Immature natural killer cell (primary cell): ENCODE measurements around the gene DYNLL1. TPM values are rescaled to one million over a fixed set of nuclear protein-coding genes. Genes with fewer than 3 reads are reported as not detected.

Experiments used
- DNase-seq, 3 donors: peaks; one replicate each; pipeline ENCODE4 v3.0.0; 2022; ENCODE audit warnings: mixed read lengths in 1 of 3
- H3K27ac Mint-ChIP-seq, 6 donors: one replicate each; pipeline ENCODE4 v1.8.0; 2020; ENCODE audit warnings: mixed read lengths in 6 of 6, mild to moderate bottlenecking in 5 of 6, inconsistent platforms in 4 of 6, moderate library complexity in 3 of 6
- H3K27me3 Mint-ChIP-seq, 3 donors: one replicate each; pipeline ENCODE4 v1.8.0; 2020 to 2021; ENCODE audit warnings: low read depth in 3 of 3, mild to moderate bottlenecking in 3 of 3, mixed read lengths in 3 of 3, moderate library complexity in 3 of 3, inconsistent platforms in 1 of 3
- H3K36me3 Mint-ChIP-seq, 3 donors: one replicate each; pipeline ENCODE4 v1.8.0; 2020; ENCODE audit warnings: mixed read lengths in 3 of 3, inconsistent platforms in 2 of 3, mild to moderate bottlenecking in 2 of 3
- H3K4me1 Mint-ChIP-seq, 2 donors: one replicate each; pipeline ENCODE4 v1.8.0; 2020; ENCODE audit warnings: inconsistent platforms in 2 of 2, mild to moderate bottlenecking in 2 of 2, mixed read lengths in 2 of 2, moderate library complexity in 1 of 2
- H3K4me3 Mint-ChIP-seq, 5 donors: one replicate each; pipeline ENCODE4 v1.8.0; 2020; ENCODE audit warnings: mild to moderate bottlenecking in 5 of 5, mixed read lengths in 5 of 5, inconsistent platforms in 3 of 5, moderate library complexity in 3 of 5
- H3K9me3 Mint-ChIP-seq, 6 donors: one replicate each; pipeline ENCODE4 v1.8.0; 2020; ENCODE audit warnings: mild to moderate bottlenecking in 6 of 6, mixed read lengths in 6 of 6, inconsistent platforms in 4 of 6, moderate library complexity in 3 of 6
- polyA plus RNA-seq, 3 donors: library from polyadenylated mRNA; unstranded; fragments of 300-500 nt; fragmentation: Illumina TruSeq; gene quantifications; one replicate each; pipeline ENCODE4 v1.2.3, GENCODE V29; 2021

Gene DYNLL1
- polyA plus RNA-seq, 3 donors from 2014 or later, result 399 to 508 (median 457) TPM

DNA sequence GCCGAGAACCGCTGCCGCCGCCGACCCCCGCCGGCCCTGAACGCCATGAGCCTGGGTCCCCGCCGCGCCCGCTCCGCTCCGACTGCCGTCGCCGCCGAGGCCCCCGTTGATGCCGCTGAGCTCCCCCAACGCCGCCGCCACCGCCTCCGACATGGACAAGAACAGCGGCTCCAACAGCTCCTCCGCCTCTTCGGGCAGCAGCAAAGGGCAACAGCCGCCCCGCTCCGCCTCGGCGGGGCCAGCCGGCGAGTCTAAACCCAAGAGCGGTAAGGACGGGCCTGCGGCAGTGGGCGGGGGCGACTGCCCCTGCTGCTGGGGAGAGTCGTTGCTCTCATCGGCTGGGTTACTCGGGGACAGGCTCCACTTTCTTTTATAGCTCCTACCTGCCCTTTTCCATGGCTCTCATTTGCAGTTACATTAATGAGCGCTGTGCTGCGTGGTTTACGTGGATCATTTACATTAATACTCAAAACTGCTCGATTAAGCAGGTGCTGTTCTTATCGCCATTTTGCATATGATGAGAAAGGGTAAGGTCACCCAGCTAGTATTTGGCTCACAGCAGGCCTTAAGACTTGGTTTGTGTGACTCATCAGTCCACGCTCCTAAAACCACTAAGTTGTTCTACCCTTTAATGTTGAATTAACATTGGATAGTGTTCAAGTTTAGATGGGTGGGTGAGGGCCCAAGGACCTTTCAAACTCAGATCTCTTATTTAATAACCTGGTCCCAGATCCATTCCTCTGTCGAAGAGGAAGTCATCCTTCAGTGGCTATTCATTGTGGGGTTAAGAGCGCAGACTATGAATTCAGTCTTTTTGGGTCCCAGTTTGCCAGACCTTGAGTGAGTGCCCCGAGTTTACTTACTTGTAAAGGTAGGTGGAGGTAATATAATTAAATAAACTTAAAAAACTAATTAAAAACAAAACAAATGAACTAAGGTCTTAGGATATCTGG is 39.1 kb downstream of the DYNLL1 start:
- Mint-ChIP-seq H3K4me3 (peak overlapping the region; percentile 86 to 97 (median 95)), H3K27ac (peak overlapping the region; percentile 82 to 96 (median 92)), H3K9me3 (no peaks in the 10 kb centered on the region), H3K4me1 (peaks cover 58 to 59% of the 10 kb centered on the region in 2 donors), H3K27me3 (peaks cover 6 to 11% (median 8%) of the 10 kb centered on the region in 3 donors), H3K36me3 (peaks cover 0 to 3% (median 0%) of the 10 kb centered on the region in 3 donors)
- peak; percentile 50 to 59 (median 53) for DNase-seq

DNA sequence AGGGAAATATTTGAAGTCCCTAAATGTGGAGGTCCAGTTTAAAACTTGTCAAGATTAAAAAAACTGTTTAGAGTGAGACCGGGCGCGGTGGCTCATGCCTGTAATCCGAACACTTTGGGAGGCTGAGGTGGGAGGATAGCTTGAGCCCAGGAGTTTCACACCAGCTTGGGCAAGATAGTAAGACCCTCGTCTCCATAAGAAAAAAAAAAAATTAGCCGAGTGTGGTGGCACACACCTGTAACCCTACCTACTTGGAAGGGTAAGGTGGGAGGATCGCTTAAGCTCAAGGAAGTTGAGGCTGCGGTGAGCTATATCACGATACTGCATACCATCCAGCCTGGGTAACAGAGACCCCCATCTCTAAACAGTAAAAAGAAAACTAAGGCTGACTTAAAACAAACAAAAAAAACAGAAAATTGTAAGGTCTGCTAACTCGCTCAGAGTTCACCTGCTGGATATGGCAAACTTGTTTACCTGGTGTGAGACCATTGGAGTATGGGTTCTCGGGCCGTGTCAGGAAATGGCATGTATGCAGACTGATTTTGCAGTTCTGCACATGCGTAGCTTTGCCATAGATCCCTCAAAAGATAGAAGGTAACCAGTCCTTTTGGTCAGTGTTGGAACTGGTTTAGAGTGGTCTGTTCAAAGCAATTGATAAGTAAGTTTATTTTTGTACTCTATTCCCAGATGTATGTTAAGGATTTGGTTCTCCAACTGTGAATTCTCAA is 40.3 kb downstream of the DYNLL1 start:
- H3K9me3 Mint-ChIP-seq, result no peaks in the 10 kb centered on the region
- peaks cover 6 to 11% (median 8%) of the 10 kb centered on the region in 3 donors for H3K27me3 Mint-ChIP-seq
- H3K4me1 Mint-ChIP-seq, result peaks cover 65 to 69% of the 10 kb centered on the region in 2 donors
- peak overlapping the region; percentile 78 to 96 (median 92) for H3K27ac Mint-ChIP-seq
- H3K36me3 Mint-ChIP-seq, result peaks cover 0 to 3% (median 0%) of the 10 kb centered on the region in 3 donors
- peak overlapping the region; percentile 86 to 97 (median 95) for H3K4me3 Mint-ChIP-seq
- no peak for DNase-seq

DNA sequence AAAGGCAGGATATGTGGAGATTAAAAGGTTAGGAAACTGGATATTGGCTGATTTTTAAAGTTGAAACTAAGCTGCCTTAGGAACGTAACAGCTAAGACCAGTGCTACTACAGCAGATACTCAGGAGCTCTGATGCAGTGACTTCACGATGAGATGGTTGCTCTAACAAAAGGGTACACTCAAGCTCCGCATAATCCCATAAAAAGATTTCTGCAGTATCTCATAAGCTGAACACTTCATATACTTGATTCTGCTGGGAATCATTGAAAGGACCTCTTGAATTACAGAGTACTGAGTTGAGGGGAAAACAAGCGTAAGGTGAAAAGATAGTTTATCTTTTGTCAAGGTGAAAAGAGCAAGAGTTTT is 41.9 kb downstream of the DYNLL1 start:
- peak overlapping the region; percentile 37 to 95 (median 61) for H3K4me3 Mint-ChIP-seq
- peaks cover 70 to 74% of the 10 kb centered on the region in 2 donors for H3K4me1 Mint-ChIP-seq
- DNase-seq, result no peak
- H3K36me3 Mint-ChIP-seq, result peaks cover 0 to 3% (median 0%) of the 10 kb centered on the region in 3 donors
- H3K27me3 Mint-ChIP-seq, result peaks cover 6 to 11% (median 8%) of the 10 kb centered on the region in 3 donors
- peak overlapping the region in 5 of 6 donors; percentile 29 to 87 (median 47) for H3K27ac Mint-ChIP-seq
- H3K9me3 Mint-ChIP-seq, result no peaks in the 10 kb centered on the region

DNA sequence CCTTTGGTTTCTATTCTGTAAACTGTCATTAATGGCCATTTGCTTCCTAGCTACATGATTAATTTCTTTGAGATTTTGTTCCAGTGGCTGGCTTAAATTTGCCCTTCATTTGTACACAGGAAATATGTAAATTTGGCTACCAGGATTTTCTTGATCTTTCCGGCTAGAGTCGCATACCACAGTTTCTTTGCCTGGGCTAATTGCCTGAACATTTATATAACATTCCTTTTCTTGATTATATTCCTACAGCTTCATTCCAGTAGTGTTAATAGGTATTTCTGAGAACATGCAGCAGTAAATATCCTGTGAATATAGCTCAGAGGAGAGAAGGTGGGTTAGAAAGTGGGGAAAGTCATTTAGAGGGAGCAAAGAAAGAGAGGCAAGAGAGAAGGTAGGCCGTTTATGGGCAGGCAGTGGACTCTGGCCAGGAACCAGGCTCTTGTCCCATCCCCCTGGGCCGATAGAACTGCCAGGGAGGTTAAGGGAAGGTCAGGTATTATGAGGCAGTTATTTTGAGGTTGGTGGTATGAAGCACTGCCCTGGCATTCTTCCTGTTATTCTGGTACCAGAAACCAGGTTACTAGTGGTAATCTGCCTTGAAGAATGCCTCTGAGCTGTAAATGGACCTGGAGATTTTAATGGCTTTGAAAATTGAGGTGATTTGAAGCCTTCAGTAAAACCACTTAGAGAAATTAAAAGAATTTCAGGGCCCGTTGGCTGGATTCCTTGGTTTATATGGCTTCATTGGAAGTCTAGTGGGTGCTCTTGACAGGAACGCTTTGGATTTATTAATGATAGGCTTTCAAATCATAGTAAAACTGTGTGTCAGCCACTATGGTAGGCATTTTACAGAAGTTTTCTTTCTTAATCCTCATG is 42.6 kb downstream of the DYNLL1 start:
- H3K27me3 Mint-ChIP-seq, result peaks cover 6 to 11% (median 8%) of the 10 kb centered on the region in 3 donors
- DNase-seq, result no peak
- peaks cover 0 to 3% (median 0%) of the 10 kb centered on the region in 3 donors for H3K36me3 Mint-ChIP-seq

DNA sequence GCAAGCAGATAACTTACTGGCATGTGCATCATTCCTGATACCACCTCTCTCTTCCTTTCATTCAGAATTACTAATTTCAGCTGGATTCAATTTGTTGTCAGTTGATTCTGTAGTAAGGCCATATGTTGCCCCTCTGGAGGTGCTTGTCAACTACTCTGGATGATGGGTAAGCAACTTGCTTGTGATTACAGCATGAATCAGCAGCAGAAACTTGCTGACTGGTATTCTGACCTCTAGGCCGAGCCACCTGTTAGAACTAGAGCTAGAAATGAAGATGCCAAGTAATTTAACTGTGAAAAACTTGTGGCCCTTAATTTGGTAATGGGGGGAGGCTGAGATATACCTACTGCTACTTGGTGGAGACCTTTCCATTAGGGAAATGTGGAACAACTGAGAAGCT is 43.4 kb downstream of the DYNLL1 start:
- Mint-ChIP-seq H3K4me1 (peaks cover 69 to 76% of the 10 kb centered on the region in 2 donors), H3K27ac (peak overlapping the region; percentile 24 to 87 (median 54))

More for the DNA sequence above, 42.6 kb downstream of the DYNLL1 start:
- no peaks in the 10 kb centered on the region for H3K9me3 Mint-ChIP-seq
- peak overlapping the region; percentile 24 to 87 (median 62) for H3K27ac Mint-ChIP-seq
- peak overlapping the region; percentile 37 to 95 (median 61) for H3K4me3 Mint-ChIP-seq
- H3K4me1 Mint-ChIP-seq, result peaks cover 71 to 77% of the 10 kb centered on the region in 2 donors

DNA sequence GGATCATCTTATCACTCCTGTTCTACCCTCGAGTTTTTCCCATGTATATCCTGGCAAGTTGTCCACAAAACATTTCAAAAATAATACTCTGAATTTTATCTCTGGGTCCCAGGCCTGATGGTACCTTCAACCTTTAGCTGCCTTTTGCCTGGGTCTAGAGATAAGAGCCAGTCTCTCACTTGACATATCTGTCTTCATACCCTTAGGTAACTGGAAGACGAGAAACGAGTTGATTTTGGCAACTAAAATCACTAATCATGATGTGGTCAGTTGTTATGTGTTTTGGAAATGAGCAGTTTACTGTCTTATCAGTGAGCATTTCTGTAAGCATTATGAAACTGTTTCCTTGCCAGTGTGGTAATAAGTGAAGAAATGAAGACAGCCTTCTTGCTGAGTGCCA is 44.5 kb downstream of the DYNLL1 start:
- no peak for DNase-seq
- Mint-ChIP-seq H3K4me3 (peak overlapping the region in 1 of 5 donors; percentile 25), H3K36me3 (no peaks in the 10 kb centered on the region)

More for the DNA sequence above, 43.4 kb downstream of the DYNLL1 start:
- peak overlapping the region; percentile 3 to 95 (median 39) for H3K4me3 Mint-ChIP-seq
- DNase-seq, result no peak
- H3K36me3 Mint-ChIP-seq, result peaks cover 0 to 3% (median 0%) of the 10 kb centered on the region in 3 donors
- H3K9me3 Mint-ChIP-seq, result no peaks in the 10 kb centered on the region
- peaks cover 4 to 7% (median 5%) of the 10 kb centered on the region in 3 donors for H3K27me3 Mint-ChIP-seq

DNA sequence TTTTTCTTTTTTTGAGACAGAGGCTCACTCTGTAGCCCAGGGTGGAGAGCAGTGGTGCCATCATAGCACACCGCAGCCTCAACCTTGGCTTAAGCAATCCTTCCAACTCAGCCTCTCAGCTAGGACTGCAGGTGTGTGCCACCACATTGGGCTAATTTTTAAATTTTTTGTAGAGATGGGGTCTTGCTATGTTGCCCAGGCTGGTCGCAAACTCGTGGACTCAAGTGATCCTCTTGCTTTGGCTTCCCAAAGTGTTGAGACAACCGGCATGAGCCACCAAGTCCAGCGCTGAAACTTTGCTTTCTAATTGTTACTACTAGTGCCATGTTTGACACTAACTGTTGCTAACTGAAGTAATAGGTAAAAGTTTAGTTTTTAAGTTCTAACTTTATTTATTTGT is 46.3 kb downstream of the DYNLL1 start:
- H3K4me1 Mint-ChIP-seq, result peaks cover 54 to 66% of the 10 kb centered on the region in 2 donors
- H3K36me3 Mint-ChIP-seq, result peaks cover 0 to 5% (median 4%) of the 10 kb centered on the region in 3 donors
- no peaks in the 10 kb centered on the region for H3K27me3 Mint-ChIP-seq
- H3K4me3 Mint-ChIP-seq, result no peak overlapping the region
- DNase-seq, result no peak
- H3K27ac Mint-ChIP-seq, result no peak overlapping the region
- no peaks in the 10 kb centered on the region for H3K9me3 Mint-ChIP-seq

More for the DNA sequence above, 44.5 kb downstream of the DYNLL1 start:
- peaks cover 68 to 77% of the 10 kb centered on the region in 2 donors for H3K4me1 Mint-ChIP-seq
- no peaks in the 10 kb centered on the region for H3K9me3 Mint-ChIP-seq
- no peaks in the 10 kb centered on the region for H3K27me3 Mint-ChIP-seq
- peak overlapping the region; percentile 13 to 70 (median 60) for H3K27ac Mint-ChIP-seq

DNA sequence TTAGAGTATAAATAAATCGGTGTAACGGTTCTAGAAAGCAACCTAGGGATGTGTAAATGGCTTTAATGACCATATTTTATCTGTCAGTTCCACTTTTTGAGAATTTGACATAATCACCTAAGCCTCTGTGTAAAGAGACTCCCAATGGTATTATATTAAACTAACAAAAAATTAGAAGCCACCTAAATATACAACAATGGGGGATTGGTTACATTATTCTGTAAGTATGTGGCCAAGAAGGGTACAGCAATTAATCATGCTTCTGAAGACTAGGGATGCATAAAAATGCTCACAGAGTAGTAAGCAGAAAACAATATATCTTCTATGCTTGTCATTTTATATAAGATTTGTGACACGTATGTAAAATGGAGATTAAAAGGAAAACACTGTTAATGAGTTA is 48.8 kb downstream of the DYNLL1 start:
- Mint-ChIP-seq H3K27ac (peak overlapping the region in 1 of 6 donors; percentile 29), H3K9me3 (no peaks in the 10 kb centered on the region), H3K27me3 (no peaks in the 10 kb centered on the region), H3K36me3 (peaks cover 0 to 5% (median 4%) of the 10 kb centered on the region in 3 donors), H3K4me1 (peaks cover 29 to 40% of the 10 kb centered on the region in 2 donors), H3K4me3 (no peak overlapping the region)
- no peak for DNase-seq

DNA sequence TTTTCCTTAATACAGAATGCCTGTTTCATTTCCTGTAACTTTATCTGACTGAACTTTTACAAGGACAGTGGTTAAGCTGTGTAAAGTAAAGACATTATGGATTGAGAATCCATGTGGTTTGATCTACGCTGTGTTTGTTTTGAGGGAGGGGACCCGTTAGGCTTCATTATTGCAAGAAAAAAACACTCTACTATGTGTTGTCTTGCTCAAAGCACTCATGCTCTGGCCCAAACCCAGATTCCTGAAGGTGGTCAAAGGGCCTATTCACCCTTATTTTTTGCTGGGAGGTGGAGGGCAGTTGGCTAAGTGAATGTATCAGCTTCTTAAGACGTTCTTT is 50.1 kb downstream of the DYNLL1 start:
- Mint-ChIP-seq H3K4me3 (no peak overlapping the region), H3K27me3 (no peaks in the 10 kb centered on the region), H3K4me1 (peaks cover 19 to 27% of the 10 kb centered on the region in 2 donors), H3K36me3 (peaks cover 0 to 5% (median 4%) of the 10 kb centered on the region in 3 donors), H3K27ac (no peak overlapping the region), H3K9me3 (no peaks in the 10 kb centered on the region)
- no peak for DNase-seq

Other genes starting within 250 kb of the DYNLL1 start
- gene PXN, start 230.4 kb upstream of the DYNLL1 start, polyA plus RNA-seq, result 100 to 1,000 TPM; 132 to 310 (median 240) TPM
- 10 to 100 TPM in 1 of 3 donors, not detected in 2; 70.0 TPM for gene RNU4-2, start 204.2 kb upstream of the DYNLL1 start, polyA plus RNA-seq
- gene RNU4-1, start 202.9 kb upstream of the DYNLL1 start, polyA plus RNA-seq, result not detected
- 1 to 10 TPM in 2 of 3 donors, not detected in 1; 1.5 to 1.9 TPM for gene SIRT4, start 193.8 kb upstream of the DYNLL1 start, polyA plus RNA-seq
- under 1 TPM in 1 of 3 donors, not detected in 2; 0.76 TPM for gene PLA2G1B, start 168.3 kb upstream of the DYNLL1 start, polyA plus RNA-seq
- gene MSI1, start 126.9 kb upstream of the DYNLL1 start, polyA plus RNA-seq, result not detected
- gene COX6A1, start 58.0 kb upstream of the DYNLL1 start, polyA plus RNA-seq, result 1,000 to 10,000 TPM in 2 of 3 donors, 100 to 1,000 TPM in 1; 859 to 1,309 (median 1,192) TPM
- 10 to 100 TPM; 66.4 to 76.8 (median 69.2) TPM for gene TRIAP1, start 49.7 kb upstream of the DYNLL1 start, polyA plus RNA-seq
- 10 to 100 TPM in 2 of 3 donors, 1 to 10 TPM in 1; 8.3 to 26.7 (median 23.3) TPM for gene GATC, start 49.7 kb upstream of the DYNLL1 start, polyA plus RNA-seq
- gene SRSF9, start 26.4 kb upstream of the DYNLL1 start, polyA plus RNA-seq, result 100 to 1,000 TPM; 221 to 292 (median 271) TPM
- 10 to 100 TPM; 39.7 to 51.8 (median 49.6) TPM for gene COQ5, start 33.0 kb downstream of the DYNLL1 start, polyA plus RNA-seq
- 100 to 1,000 TPM in 1 of 3 donors, 10 to 100 TPM in 2; 60.3 to 154 (median 66.5) TPM for gene RNF10, start 38.2 kb downstream of the DYNLL1 start, polyA plus RNA-seq
- gene POP5, start 85.3 kb downstream of the DYNLL1 start, polyA plus RNA-seq, result 100 to 1,000 TPM in 2 of 3 donors, 10 to 100 TPM in 1; 86.2 to 110 (median 101) TPM
- gene CABP1, start 144.5 kb downstream of the DYNLL1 start, polyA plus RNA-seq, result not detected
- gene MLEC, start 191.0 kb downstream of the DYNLL1 start, polyA plus RNA-seq, result 100 to 1,000 TPM in 1 of 3 donors, 10 to 100 TPM in 2; 77.7 to 109 (median 81.6) TPM
- 1 to 10 TPM; 5.1 to 6.2 (median 5.8) TPM for gene UNC119B, start 214.3 kb downstream of the DYNLL1 start, polyA plus RNA-seq
- 10 to 100 TPM; 27.1 to 48.3 (median 40.8) TPM for gene ACADS, start 229.7 kb downstream of the DYNLL1 start, polyA plus RNA-seq